ENCODE results near the gene WFDC5. TPM values are rescaled to one million over a fixed set of nuclear protein-coding genes. Genes with fewer than 3 reads are reported as not detected.
A peak's percentile ranks its signal among the peaks of the same experiment; 100 is the strongest.
"Not testable (repeated sequence)": the region's sequence is repeated elsewhere in the genome, so short reads cannot be mapped to it uniquely, and the experiment has no call there.

The WFDC5 gene
- total RNA-seq, 1 donor from 2014 or later = not detected

- H2AFZ ChIP-seq (replicated peaks) = no peak overlapping the region
- no peaks in the 10 kb centered on the region for H3K79me2 ChIP-seq (ENCODE audit: low read depth)
- H3K9me3 ChIP-seq (ENCODE audit: low read depth) = no peaks in the 10 kb centered on the region
- no peaks in the 10 kb centered on the region for H3F3A ChIP-seq (ENCODE audit: low read depth)
- TF ChIP-seq EZH2 (IDR thresholded peaks at IDR 0.05) = no peak
- TF ChIP-seq CTCF (IDR thresholded peaks at IDR 0.05) = no peak
- TF ChIP-seq EZH2phosphoT487 (IDR thresholded peaks at IDR 0.05) = no peak
- no peak overlapping the region for H3K27ac Mint-ChIP-seq
- peaks cover 17% of the 10 kb centered on the region for H3K9me3 Mint-ChIP-seq
- no peak overlapping the region for H3K4me3 Mint-ChIP-seq
- no peaks in the 10 kb centered on the region for H3K36me3 Mint-ChIP-seq
- peaks cover 6% of the 10 kb centered on the region for H3K27me3 Mint-ChIP-seq (ENCODE audit: insufficient read depth, low read depth)
- DNase-seq (ENCODE audit: low spot score) = no peak
- H4K20me1 ChIP-seq (ENCODE audit: low read depth) = no peaks in the 10 kb centered on the region
- no peak overlapping the region for H3K4me3 ChIP-seq
- H3K27me3 ChIP-seq = no peaks in the 10 kb centered on the region
- H3K4me1 ChIP-seq = no peaks in the 10 kb centered on the region
- no peaks in the 10 kb centered on the region for H3K4me1 Mint-ChIP-seq
- H3K4me2 ChIP-seq = no peak overlapping the region
- H3K36me3 ChIP-seq = no peaks in the 10 kb centered on the region
- H3K27ac ChIP-seq = no peak overlapping the region
- H3K9ac ChIP-seq = no peak overlapping the region
Observed at GRCh38 chr20:45156713-45157112, 41.7 kb upstream of the WFDC5 start.

GRCh38 chr20:45154794-45155193 is 39.8 kb upstream of the WFDC5 start:
- DNase-seq (ENCODE audit: low spot score); H2AFZ ChIP-seq (replicated peaks); H3F3A ChIP-seq (ENCODE audit: low read depth); H3K4me1 Mint-ChIP-seq; H3K36me3 Mint-ChIP-seq; H3K27me3 Mint-ChIP-seq (ENCODE audit: insufficient read depth, low read depth); H3K27ac Mint-ChIP-seq; H3K9ac ChIP-seq; H3K27ac ChIP-seq; H3K36me3 ChIP-seq; H3K4me2 ChIP-seq; H3K79me2 ChIP-seq (ENCODE audit: low read depth); H4K20me1 ChIP-seq (ENCODE audit: low read depth); H3K27me3 ChIP-seq; H3K4me3 Mint-ChIP-seq; H3K9me3 ChIP-seq (ENCODE audit: low read depth); H3K4me3 ChIP-seq; H3K4me1 ChIP-seq: not testable (repeated sequence)
- H3K9me3 Mint-ChIP-seq = peaks cover 17% of the 10 kb centered on the region

- DNase-seq (ENCODE audit: low spot score) = no peak
- no peak overlapping the region for H3K9ac ChIP-seq
Observed at GRCh38 chr20:45154183-45154582, 39.2 kb upstream of the WFDC5 start.

DNA sequence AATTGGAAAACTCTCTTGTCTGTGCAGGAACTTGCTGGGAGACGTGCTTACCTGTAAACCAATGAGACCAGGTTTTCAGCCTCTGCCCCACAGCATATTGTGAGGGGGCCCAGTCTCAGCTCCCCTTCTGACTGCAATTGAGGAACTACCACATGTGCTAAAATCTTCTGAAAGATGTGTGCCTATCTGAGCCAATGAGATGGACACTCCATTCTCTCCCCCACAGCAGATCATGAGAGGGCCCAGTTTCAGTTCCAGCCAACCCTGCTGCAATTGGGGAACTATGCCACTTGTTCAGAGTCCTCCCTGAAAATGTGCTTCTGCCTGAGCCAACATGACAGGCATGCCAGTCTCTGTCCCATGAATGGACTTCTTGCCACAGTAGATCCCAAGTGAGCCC is 38.8 kb upstream of the WFDC5 start:
- Histone ChIP-seq H3K27me3 (peaks cover 8% of the 10 kb centered on the region), H3F3A (ENCODE audit: low read depth) (no peaks in the 10 kb centered on the region), H3K4me1 (no peaks in the 10 kb centered on the region), H3K27ac (no peak overlapping the region), H3K9ac (no peak overlapping the region), H3K9me3 (ENCODE audit: low read depth) (no peaks in the 10 kb centered on the region), H3K4me3 (no peak overlapping the region), H3K36me3 (no peaks in the 10 kb centered on the region), H3K4me2 (no peak overlapping the region), H3K79me2 (ENCODE audit: low read depth) (no peaks in the 10 kb centered on the region), H2AFZ (replicated peaks) (no peak overlapping the region), H4K20me1 (ENCODE audit: low read depth) (no peaks in the 10 kb centered on the region)
- no peaks in the 10 kb centered on the region for H3K4me1 Mint-ChIP-seq
- peaks cover 12% of the 10 kb centered on the region for H3K9me3 Mint-ChIP-seq
- peaks cover 9% of the 10 kb centered on the region for H3K27me3 Mint-ChIP-seq (ENCODE audit: insufficient read depth, low read depth)
- DNase-seq (ENCODE audit: low spot score) = no peak
- H3K4me3 Mint-ChIP-seq = no peak overlapping the region
- H3K27ac Mint-ChIP-seq = no peak overlapping the region
- no peaks in the 10 kb centered on the region for H3K36me3 Mint-ChIP-seq
- TF ChIP-seq EZH2 (IDR thresholded peaks at IDR 0.05) = no peak
- TF ChIP-seq CTCF (IDR thresholded peaks at IDR 0.05) = no peak
- TF ChIP-seq EZH2phosphoT487 (IDR thresholded peaks at IDR 0.05) = no peak

More at GRCh38 chr20:45154183-45154582, 39.2 kb upstream of the WFDC5 start:
- Mint-ChIP-seq H3K36me3 (no peaks in the 10 kb centered on the region), H3K27me3 (ENCODE audit: insufficient read depth, low read depth) (peaks cover 9% of the 10 kb centered on the region), H3K27ac (peak overlapping the region; percentile 46), H3K4me1 (no peaks in the 10 kb centered on the region), H3K9me3 (peaks cover 16% of the 10 kb centered on the region), H3K4me3 (no peak overlapping the region)
- H3K4me2 ChIP-seq = no peak overlapping the region
- H3K4me3 ChIP-seq = no peak overlapping the region
- no peaks in the 10 kb centered on the region for H4K20me1 ChIP-seq (ENCODE audit: low read depth)
- H3K27ac ChIP-seq = no peak overlapping the region
- no peaks in the 10 kb centered on the region for H3F3A ChIP-seq (ENCODE audit: low read depth)
- H2AFZ ChIP-seq (replicated peaks) = no peak overlapping the region
- no peaks in the 10 kb centered on the region for H3K36me3 ChIP-seq
- no peaks in the 10 kb centered on the region for H3K79me2 ChIP-seq (ENCODE audit: low read depth)
- no peaks in the 10 kb centered on the region for H3K4me1 ChIP-seq
- no peak for TF ChIP-seq EZH2 (IDR thresholded peaks at IDR 0.05)
- TF ChIP-seq EZH2phosphoT487 (IDR thresholded peaks at IDR 0.05) = no peak
- TF ChIP-seq CTCF (IDR thresholded peaks at IDR 0.05) = no peak
- H3K27me3 ChIP-seq = peaks cover 7% of the 10 kb centered on the region
- H3K9me3 ChIP-seq (ENCODE audit: low read depth) = no peaks in the 10 kb centered on the region
